Stimulated activated CD4-positive, alpha-beta T cell treated with anti-CD3 and anti-CD28 coated beads, Interleukin-2, amount 100 ng/mL, for 24 hours (primary cell): ENCODE measurements around the gene DBN1.
A peak's percentile ranks its signal among the peaks of the same experiment; 100 is the strongest.

Experiments
- DNase-seq, 2 donors: peaks; one replicate each; pipeline ENCODE4 v3.0.0-alpha.2; 2020

Gene DBN1

GRCh38 chr5:177472460-177473442, 683 bp downstream of the DBN1 start:
- DNase-seq, result peak in 1 of 2 donors; percentile 69

GRCh38 chr5:177471610-177472356, 1.7 kb downstream of the DBN1 start:
- DNase-seq, result no peak

GRCh38 chr5:177470759-177471536, 2.5 kb downstream of the DBN1 start:
- no peak for DNase-seq

- DNase-seq, result no peak
Measured at GRCh38 chr5:177469750-177470525, 3.5 kb downstream of the DBN1 start.

GRCh38 chr5:177468685-177469628, 4.5 kb downstream of the DBN1 start:
- no peak for DNase-seq

- no peak for DNase-seq
Measured at GRCh38 chr5:177468329-177468684, 5.1 kb downstream of the DBN1 start.

GRCh38 chr5:177467436-177467835, 6.0 kb downstream of the DBN1 start:
- no peak for DNase-seq

- DNase-seq, result no peak
Measured at GRCh38 chr5:177466861-177467260, 6.6 kb downstream of the DBN1 start.

GRCh38 chr5:177465044-177465443, 8.4 kb downstream of the DBN1 start:
- no peak for DNase-seq

GRCh38 chr5:177462021-177462670, 11.3 kb downstream of the DBN1 start:
- no peak for DNase-seq

GRCh38 chr5:177459819-177460628, 13.4 kb downstream of the DBN1 start:
- DNase-seq, result no peak

- DNase-seq, result no peak
Measured at GRCh38 chr5:177459357-177459756, 14.1 kb downstream of the DBN1 start.

- DNase-seq, result no peak
Measured at GRCh38 chr5:177458912-177459350, 14.5 kb downstream of the DBN1 start.

GRCh38 chr5:177457852-177458681, 15.4 kb downstream of the DBN1 start:
- no peak for DNase-seq

GRCh38 chr5:177456976-177457851, 16.2 kb downstream of the DBN1 start:
- DNase-seq, result peak; percentile 59

GRCh38 chr5:177456591-177456964, 16.9 kb downstream of the DBN1 start:
- DNase-seq, result no peak
